OCI-LY1 (cell line): ENCODE results near the gene TULP3.

ENCODE experiments used
- H2AFZ ChIP-seq: fragments of 200-600 bp; sonication (generic), shearing (Covaris generic); 2 replicates; pipeline ENCODE4 v1.6.0; 2014; ENCODE audit warnings: antibody characterized with exemption, mild to moderate bottlenecking, low read length
- H3F3A ChIP-seq: fragments of 200-600 bp; sonication (generic), shearing (Covaris generic); 2 replicates; pipeline ENCODE4 v1.6.0; 2014; ENCODE audit warnings: mild to moderate bottlenecking, antibody characterized with exemption, low read length, moderate library complexity; ENCODE audit not compliant: insufficient read depth
- H3K27ac ChIP-seq: fragments of 200-600 bp; sonication (generic); 2 replicates; pipeline ENCODE4 v1.5.1; 2014; ENCODE audit warnings: low read length, mixed run types, mild to moderate bottlenecking, low read depth; ENCODE audit not compliant: poor library complexity, severe bottlenecking
- H3K27me3 ChIP-seq: fragments of 200-600 bp; sonication (generic); 2 replicates; pipeline ENCODE4 v1.6.0; 2014; ENCODE audit warnings: antibody characterized with exemption, mild to moderate bottlenecking, low read length, moderate library complexity; ENCODE audit not compliant: insufficient read depth
- H3K36me3 ChIP-seq: fragments of 200-600 bp; sonication (generic); 2 replicates; pipeline ENCODE4 v1.6.1; 2014; ENCODE audit warnings: mild to moderate bottlenecking, antibody characterized with exemption, low read length, moderate library complexity, mixed read lengths; ENCODE audit not compliant: insufficient read depth
- H3K4me1 ChIP-seq: fragments of 200-600 bp; sonication (generic); 2 replicates; pipeline ENCODE4 v1.5.1; 2014; ENCODE audit warnings: mild to moderate bottlenecking, low read length, moderate library complexity; ENCODE audit not compliant: insufficient read depth, severe bottlenecking
- H3K4me2 ChIP-seq: fragments of 200-600 bp; sonication (generic), shearing (Covaris generic); 2 replicates; pipeline ENCODE4 v1.6.1; 2014; ENCODE audit warnings: low read length
- H3K4me3 ChIP-seq: fragments of 200-600 bp; sonication (generic); 2 replicates; pipeline ENCODE4 v1.5.1; 2014; ENCODE audit warnings: low read length, low read depth, mild to moderate bottlenecking, mixed read lengths; ENCODE audit not compliant: poor library complexity, severe bottlenecking
- H3K79me2 ChIP-seq: fragments of 200-600 bp; shearing (Covaris generic); 2 replicates; pipeline ENCODE4 v1.6.1; 2016; ENCODE audit warnings: mixed run types, low read length, mixed read lengths; ENCODE audit not compliant: insufficient read depth
- H3K9ac ChIP-seq: fragments of 200-600 bp; sonication (generic), shearing (Covaris generic); 2 replicates; pipeline ENCODE4 v1.6.1; 2014; ENCODE audit warnings: mild to moderate bottlenecking, low read length, mixed read lengths
- H3K9me2 ChIP-seq: fragments of 200-600 bp; sonication (generic), shearing (Covaris generic); 2 replicates; pipeline ENCODE4 v1.6.1; 2014; ENCODE audit warnings: low read depth, mild to moderate bottlenecking, low read length, mixed read lengths
- H3K9me3 ChIP-seq: fragments of 200-600 bp; shearing (Covaris generic); 2 replicates; pipeline ENCODE4 v1.6.1; 2014; ENCODE audit warnings: low read length, mixed read lengths
- H4K20me1 ChIP-seq: fragments of 200-600 bp; sonication (generic), shearing (Covaris generic); 2 replicates; pipeline ENCODE4 v1.6.0; 2016; ENCODE audit warnings: mild to moderate bottlenecking, low read length; ENCODE audit not compliant: insufficient read depth
- CTCF ChIP-seq: fragments of 200-600 bp; sonication (generic), shearing (Covaris generic); IDR thresholded peaks from 2 replicates; pipeline ENCODE4 v1.5.1; 2017; ENCODE audit warnings: mild to moderate bottlenecking, antibody characterized with exemption, low read length, moderate library complexity, mixed read lengths
- EZH2 ChIP-seq: fragments of 200-600 bp; sonication (generic), shearing (Covaris generic); IDR thresholded peaks from 2 replicates; pipeline ENCODE4 v1.8.0; 2017; ENCODE audit warnings: borderline replicate concordance, mixed run types, mild to moderate bottlenecking, antibody characterized with exemption, low read length, moderate library complexity, mixed read lengths

Gene TULP3

GRCh38 chr12:2982361-2982760 lies 91.7 kb downstream of the TULP3 start:
- Histone ChIP-seq H3K27me3 (no peaks in the 10 kb centered on the region), H3K4me3 (no peak overlapping the region), H3K9me2 (no peaks in the 10 kb centered on the region), H3K9me3 (no peaks in the 10 kb centered on the region), H3K9ac (no peak overlapping the region), H3K4me2 (no peak overlapping the region), H2AFZ (no peak overlapping the region), H4K20me1 (no peaks in the 10 kb centered on the region), H3K27ac (no peak overlapping the region), H3K4me1 (no peaks in the 10 kb centered on the region), H3K79me2 (no peaks in the 10 kb centered on the region), H3K36me3 (no peaks in the 10 kb centered on the region; the same call in 1 of the 2 replicates), H3F3A (no peaks in the 10 kb centered on the region)
- no peak for TF ChIP-seq CTCF
- no peak for TF ChIP-seq EZH2

- Histone ChIP-seq H4K20me1 (no peaks in the 10 kb centered on the region), H3K9ac (no peak overlapping the region), H3K27ac (no peak overlapping the region), H3K4me1 (no peaks in the 10 kb centered on the region), H3F3A (no peaks in the 10 kb centered on the region), H3K4me3 (no peak overlapping the region), H2AFZ (no peak overlapping the region), H3K36me3 (no peaks in the 10 kb centered on the region; the same call in 1 of the 2 replicates), H3K9me2 (no peaks in the 10 kb centered on the region), H3K79me2 (no peaks in the 10 kb centered on the region), H3K27me3 (no peaks in the 10 kb centered on the region), H3K9me3 (peaks cover 5% of the 10 kb centered on the region; the same call in 1 of the 2 replicates), H3K4me2 (no peak overlapping the region)
- no peak for TF ChIP-seq EZH2
- TF ChIP-seq CTCF, result no peak
Observed at GRCh38 chr12:2984249-2984648, 93.6 kb downstream of the TULP3 start.

GRCh38 chr12:2984698-2985097 lies 94.0 kb downstream of the TULP3 start:
- H3K36me3 ChIP-seq, result no peaks in the 10 kb centered on the region; the same call in 1 of the 2 replicates
- H3F3A ChIP-seq, result no peaks in the 10 kb centered on the region
- no peaks in the 10 kb centered on the region for H3K4me1 ChIP-seq
- H4K20me1 ChIP-seq, result no peaks in the 10 kb centered on the region
- no peaks in the 10 kb centered on the region for H3K27me3 ChIP-seq
- H3K4me2 ChIP-seq, result no peak overlapping the region
- TF ChIP-seq CTCF (no peak), EZH2 (no peak)
- H3K9ac ChIP-seq, result no peak overlapping the region
- no peak overlapping the region for H3K27ac ChIP-seq
- no peak overlapping the region for H3K4me3 ChIP-seq
- H3K79me2 ChIP-seq, result no peaks in the 10 kb centered on the region
- no peaks in the 10 kb centered on the region for H3K9me2 ChIP-seq
- H3K9me3 ChIP-seq, result peaks cover 7% of the 10 kb centered on the region; the same call in 1 of the 2 replicates
- H2AFZ ChIP-seq, result no peak overlapping the region
